ENCODE results near the gene L3MBTL1. TPM values are rescaled to one million over a fixed set of nuclear protein-coding genes. Genes with fewer than 3 reads are reported as not detected.

Gene L3MBTL1
- total and polyA plus RNA-seq, 2 donors (not counting 1 experiment from before 2014, with no cell fraction given), result 1.5 to 10.7 TPM

- Histone ChIP-seq H3K36me3 (ENCODE audit: control insufficient read depth, insufficient read depth, low read length) (no peaks in the 10 kb centered on the region), H2AFZ (ENCODE audit: low read length) (no peak overlapping the region), H4K20me1 (ENCODE audit: control insufficient read depth, extremely low read depth, insufficient read depth, low read length) (no peaks in the 10 kb centered on the region), H3K9ac (ENCODE audit: insufficient read depth, low read length) (no peak overlapping the region), H3K9me3 (ENCODE audit: control insufficient read depth, insufficient read depth, low read depth, low read length) (no peaks in the 10 kb centered on the region), H3K27me3 (ENCODE audit: control insufficient read depth, insufficient read depth, low read length) (no peaks in the 10 kb centered on the region), H3K4me1 (ENCODE audit: control insufficient read depth, extremely low read depth, insufficient read depth, low read length) (no peaks in the 10 kb centered on the region), H3K4me3 (replicated peaks in 1 of 4; ENCODE audit: control extremely low read depth in 1 of 4, insufficient read depth in 1 of 4, low read depth in 3 of 4, low read length in 4 of 4) (no peak overlapping the region), H3K4me2 (ENCODE audit: extremely low read depth, insufficient read depth, low read length) (no peak overlapping the region), H3K27ac (ENCODE audit: insufficient read depth, low read length) (no peak overlapping the region), H3K79me2 (ENCODE audit: control insufficient read depth, insufficient read depth, low read length) (no peaks in the 10 kb centered on the region)
- no peak for DNase-seq (ENCODE audit: low read depth in 2 of 2)
- TF ChIP-seq EZH2 (IDR thresholded peaks at IDR 0.05; ENCODE audit: low read length, missing control alignments), result no peak
- no peak for TF ChIP-seq CTCF (conservative IDR thresholded peaks at IDR 0.05 in 1 of 2, IDR thresholded peaks at IDR 0.05 in 1 of 2; ENCODE audit: low read depth in 1 of 2, low read length in 2 of 2)
Measured at GRCh38 chr20:43568706-43569105, 61.2 kb downstream of the L3MBTL1 start.

- Histone ChIP-seq H3K27me3 (ENCODE audit: control insufficient read depth, insufficient read depth, low read length) (no peaks in the 10 kb centered on the region), H3K9ac (ENCODE audit: insufficient read depth, low read length) (no peak overlapping the region), H3K36me3 (ENCODE audit: control insufficient read depth, insufficient read depth, low read length) (no peaks in the 10 kb centered on the region), H3K4me2 (ENCODE audit: extremely low read depth, insufficient read depth, low read length) (no peak overlapping the region), H4K20me1 (ENCODE audit: control insufficient read depth, extremely low read depth, insufficient read depth, low read length) (no peaks in the 10 kb centered on the region), H2AFZ (ENCODE audit: low read length) (no peak overlapping the region), H3K4me3 (replicated peaks in 1 of 4; ENCODE audit: control extremely low read depth in 1 of 4, insufficient read depth in 1 of 4, low read depth in 3 of 4, low read length in 4 of 4) (no peak overlapping the region), H3K4me1 (ENCODE audit: control insufficient read depth, extremely low read depth, insufficient read depth, low read length) (no peaks in the 10 kb centered on the region), H3K9me3 (ENCODE audit: control insufficient read depth, insufficient read depth, low read depth, low read length) (no peaks in the 10 kb centered on the region), H3K79me2 (ENCODE audit: control insufficient read depth, insufficient read depth, low read length) (no peaks in the 10 kb centered on the region), H3K27ac (ENCODE audit: insufficient read depth, low read length) (no peak overlapping the region)
- TF ChIP-seq CTCF (conservative IDR thresholded peaks at IDR 0.05 in 1 of 2, IDR thresholded peaks at IDR 0.05 in 1 of 2; ENCODE audit: low read depth in 1 of 2, low read length in 2 of 2), result no peak
- TF ChIP-seq EZH2 (IDR thresholded peaks at IDR 0.05; ENCODE audit: low read length, missing control alignments), result no peak
- DNase-seq (ENCODE audit: low read depth in 2 of 2), result no peak
Measured at GRCh38 chr20:43569282-43569681, 61.8 kb downstream of the L3MBTL1 start.

- no peak overlapping the region for H3K9ac ChIP-seq (ENCODE audit: insufficient read depth, low read length)
- no peaks in the 10 kb centered on the region for H3K79me2 ChIP-seq (ENCODE audit: control insufficient read depth, insufficient read depth, low read length)
- H2AFZ ChIP-seq (ENCODE audit: low read length), result no peak overlapping the region
- H3K27me3 ChIP-seq (ENCODE audit: control insufficient read depth, insufficient read depth, low read length), result no peaks in the 10 kb centered on the region
- no peak for DNase-seq (ENCODE audit: low read depth in 2 of 2)
- H3K4me3 ChIP-seq (replicated peaks in 1 of 4; ENCODE audit: control extremely low read depth in 1 of 4, insufficient read depth in 1 of 4, low read depth in 3 of 4, low read length in 4 of 4), result no peak overlapping the region
- TF ChIP-seq EZH2 (IDR thresholded peaks at IDR 0.05; ENCODE audit: low read length, missing control alignments) (no peak), CTCF (conservative IDR thresholded peaks at IDR 0.05 in 1 of 2, IDR thresholded peaks at IDR 0.05 in 1 of 2; ENCODE audit: low read depth in 1 of 2, low read length in 2 of 2) (no peak)
- H3K4me1 ChIP-seq (ENCODE audit: control insufficient read depth, extremely low read depth, insufficient read depth, low read length), result no peaks in the 10 kb centered on the region
- H3K9me3 ChIP-seq (ENCODE audit: control insufficient read depth, insufficient read depth, low read depth, low read length), result no peaks in the 10 kb centered on the region
- H4K20me1 ChIP-seq (ENCODE audit: control insufficient read depth, extremely low read depth, insufficient read depth, low read length), result no peaks in the 10 kb centered on the region
- H3K36me3 ChIP-seq (ENCODE audit: control insufficient read depth, insufficient read depth, low read length), result no peaks in the 10 kb centered on the region
- no peak overlapping the region for H3K27ac ChIP-seq (ENCODE audit: insufficient read depth, low read length)
- no peak overlapping the region for H3K4me2 ChIP-seq (ENCODE audit: extremely low read depth, insufficient read depth, low read length)
Measured at GRCh38 chr20:43570496-43570895, 63.0 kb downstream of the L3MBTL1 start.

Data from fibroblast of lung (primary cell).